Stimulated activated CD8-positive, alpha-beta memory T cell treated with anti-CD3 and anti-CD28 coated beads, Interleukin-4, amount 100 ng/mL, for 24 hours (primary cell): ENCODE results near the gene MEIS3.
A peak's percentile ranks its signal among the peaks of the same experiment; 100 is the strongest.
"Not testable (repeated sequence)": the region's sequence is repeated elsewhere in the genome, so short reads cannot be mapped to it uniquely, and the experiment has no call there.

Source experiments
- DNase-seq: peaks from one replicate; pipeline ENCODE4 v3.0.0-alpha.2; 2020; ENCODE audit warnings: low read depth

Gene MEIS3

GRCh38 chr19:47415953-47416642 is 3.2 kb downstream of the MEIS3 start:
- no peak for DNase-seq

- no peak for DNase-seq
Measured at GRCh38 chr19:47414469-47414868, 4.9 kb downstream of the MEIS3 start.

- DNase-seq: no peak
Measured at GRCh38 chr19:47413941-47414340, 5.4 kb downstream of the MEIS3 start.

GRCh38 chr19:47411696-47412095 is 7.6 kb downstream of the MEIS3 start:
- not testable (repeated sequence) for DNase-seq

- no peak for DNase-seq
Measured at GRCh38 chr19:47411101-47411500, 8.2 kb downstream of the MEIS3 start.

- DNase-seq: no peak
Measured at GRCh38 chr19:47408156-47408938, 11.0 kb downstream of the MEIS3 start.

- DNase-seq: no peak
Measured at GRCh38 chr19:47407417-47407774, 11.9 kb downstream of the MEIS3 start.

- no peak for DNase-seq
Measured at GRCh38 chr19:47406711-47407416, 12.5 kb downstream of the MEIS3 start.

GRCh38 chr19:47405854-47406417 is 13.4 kb downstream of the MEIS3 start:
- DNase-seq: no peak

- DNase-seq: no peak
Measured at GRCh38 chr19:47405197-47405550, 14.2 kb downstream of the MEIS3 start.

GRCh38 chr19:47404334-47405196 is 14.8 kb downstream of the MEIS3 start:
- DNase-seq: no peak

GRCh38 chr19:47402504-47402903 is 16.8 kb downstream of the MEIS3 start:
- no peak for DNase-seq

- DNase-seq: no peak
Measured at GRCh38 chr19:47398707-47399597, 20.4 kb downstream of the MEIS3 start.

- DNase-seq: peak; percentile 71
Measured at GRCh38 chr19:47391510-47392223, 27.7 kb downstream of the MEIS3 start.

- no peak for DNase-seq
Measured at GRCh38 chr19:47390533-47391488, 28.5 kb downstream of the MEIS3 start.

GRCh38 chr19:47389150-47389556 is 30.2 kb downstream of the MEIS3 start:
- DNase-seq: no peak

GRCh38 chr19:47388721-47389120 is 30.6 kb downstream of the MEIS3 start:
- DNase-seq: not testable (repeated sequence)

- not testable (repeated sequence) for DNase-seq
Measured at GRCh38 chr19:47387623-47388022, 31.7 kb downstream of the MEIS3 start.

GRCh38 chr19:47386582-47386981 is 32.7 kb downstream of the MEIS3 start:
- DNase-seq: not testable (repeated sequence)
